MCF 10A (cell line): ENCODE results near the gene ALB. TPM values are rescaled to one million over a fixed set of nuclear protein-coding genes. Genes with fewer than 3 reads are reported as not detected.

ENCODE experiments used
- BruUV-seq: library from RNA; stranded (reverse); fragments of 400-500 nt; replicated peaks from 2 replicates; lab custom pipeline; 2021; lab: Mats Ljungman, UMichigan
- CTCF ChIA-PET: fragments of 300-600 bp; sonication (Branson Sonifier 250); formaldehyde crosslinking; extraction: SDS; loops from one replicate; lab custom pipeline; 2021; ENCODE audit warnings: antibody characterized with exemption, inconsistent platforms; lab: Yijun Ruan, JAX
- POLR2A ChIA-PET: fragments of 300-600, 350-650 bp; sonication (Branson Sonifier 250); formaldehyde crosslinking; extraction: SDS; loops from one replicate; lab custom pipeline; 2020; ENCODE audit warnings: antibody characterized with exemption, inconsistent platforms; lab: Yijun Ruan, JAX
- DNase-seq: peaks from one replicate; pipeline ENCODE4 v3.0.0-alpha.2; 2018; ENCODE audit not compliant: unreplicated experiment
- H3K27ac Mint-ChIP-seq: one replicate; pipeline ENCODE4 v1.8.0; 2022; ENCODE audit warnings: mild to moderate bottlenecking, low read depth, mixed read lengths; ENCODE audit not compliant: unreplicated experiment
- H3K27me3 Mint-ChIP-seq: one replicate; pipeline ENCODE4 v1.8.0; 2022; ENCODE audit warnings: mixed read lengths; ENCODE audit not compliant: insufficient read depth, unreplicated experiment
- H3K36me3 Mint-ChIP-seq: one replicate; pipeline ENCODE4 v1.8.0; 2022; ENCODE audit warnings: mild to moderate bottlenecking, moderate library complexity, mixed read lengths; ENCODE audit not compliant: insufficient read depth, unreplicated experiment
- H3K4me1 Mint-ChIP-seq: one replicate; pipeline ENCODE4 v1.8.0; 2022; ENCODE audit warnings: mixed read lengths; ENCODE audit not compliant: insufficient read depth, unreplicated experiment
- H3K4me3 Mint-ChIP-seq: one replicate; pipeline ENCODE4 v1.8.0; 2022; ENCODE audit warnings: mild to moderate bottlenecking, moderate library complexity, mixed read lengths; ENCODE audit not compliant: unreplicated experiment
- H3K9me3 Mint-ChIP-seq: one replicate; pipeline ENCODE4 v1.8.0; 2022; ENCODE audit warnings: mixed read lengths; ENCODE audit not compliant: unreplicated experiment
- CTCF ChIP-seq: fragments of 200-600 bp; IDR thresholded peaks from one replicate; pipeline ENCODE4 v1.8.0; 2022; ENCODE audit warnings: antibody characterized with exemption, mild to moderate bottlenecking; ENCODE audit not compliant: unreplicated experiment
- intact Hi-C: fragments of 100-400 bp; cut with micrococcal nuclease; formaldehyde crosslinking; loops from 2 replicates; pipeline ENCODE4 v1.14.1; 2022
- total RNA-seq: library from RNA; stranded (reverse); gene quantifications from 2 replicates; pipeline ENCODE4 v1.2.3, GENCODE V29; 2022

ALB gene
- total RNA-seq, 1 experiment from 2014 or later = not detected

- CTCF ChIA-PET = interaction anchor here (6.8 kb wide), 1 partner anchor 105 kb away, joined by 162 read pairs; no protein-coding TSS in a partner anchor
- intact Hi-C loops = loop anchor here (5.0 kb wide), 1 partner anchor 204 kb away; no protein-coding TSS in a partner anchor
- BruUV-seq = no TSS peak
Measured at GRCh38 chr4:73448448-73449203, 44.5 kb downstream of the ALB start.

GRCh38 chr4:73450398-73451004 lies 46.4 kb downstream of the ALB start:
- ChIA-PET POLR2A (interaction anchor here (0.6 to 1.2 kb wide), 3 partner anchors 9 to 188 kb away, joined by 3 to 5 read pairs (median 5); no protein-coding TSS in a partner anchor), CTCF (interaction anchor here (1.1 to 2.4 kb wide), 3 partner anchors 109 to 202 kb away, joined by 3 to 15 read pairs (median 5); no protein-coding TSS in a partner anchor)
- no peak for TF ChIP-seq CTCF
- Mint-ChIP-seq H3K4me3 (no peak overlapping the region), H3K36me3 (no peaks in the 10 kb centered on the region), H3K4me1 (peaks cover 11% of the 10 kb centered on the region), H3K27me3 (no peaks in the 10 kb centered on the region), H3K9me3 (no peaks in the 10 kb centered on the region), H3K27ac (peak overlapping the region; percentile 71)
- intact Hi-C loops = no loop called here
- DNase-seq = peak; percentile 90
- BruUV-seq = no TSS peak

More at GRCh38 chr4:73448448-73449203, 44.5 kb downstream of the ALB start:
- Mint-ChIP-seq H3K27ac (no peak overlapping the region), H3K27me3 (no peaks in the 10 kb centered on the region), H3K4me1 (peaks cover 11% of the 10 kb centered on the region), H3K9me3 (no peaks in the 10 kb centered on the region), H3K4me3 (no peak overlapping the region), H3K36me3 (no peaks in the 10 kb centered on the region)
- no peak for DNase-seq
- POLR2A ChIA-PET = interaction anchor here (0.6 to 1.1 kb wide), 2 partner anchors 138 to 256 kb away, joined by 3 read pairs; no protein-coding TSS in a partner anchor
- TF ChIP-seq CTCF = no peak

- DNase-seq = peak; percentile 9
- BruUV-seq = no TSS peak
- Mint-ChIP-seq H3K36me3 (no peaks in the 10 kb centered on the region), H3K27ac (no peak overlapping the region), H3K4me1 (peaks cover 11% of the 10 kb centered on the region), H3K27me3 (no peaks in the 10 kb centered on the region), H3K9me3 (no peaks in the 10 kb centered on the region), H3K4me3 (no peak overlapping the region)
- intact Hi-C loops = no loop called here
- CTCF ChIA-PET = interaction anchor here (1.0 to 2.4 kb wide), 3 partner anchors 110 to 201 kb away, joined by 3 to 15 read pairs (median 4); no protein-coding TSS in a partner anchor
- TF ChIP-seq CTCF = no peak
- POLR2A ChIA-PET = interaction anchor here (0.6 kb wide), 1 partner anchor 13 kb away, joined by 3 read pairs; no protein-coding TSS in a partner anchor
Measured at GRCh38 chr4:73451404-73451803, 47.3 kb downstream of the ALB start.
